Measurements from ENCODE around the gene FHOD3. TPM values are rescaled to one million over a fixed set of nuclear protein-coding genes. Genes with fewer than 3 reads are reported as not detected.

Gene FHOD3
- total and polyA plus RNA-seq, 2 donors (not counting 1 experiment from before 2014, with no cell fraction given), result not detected

DNA sequence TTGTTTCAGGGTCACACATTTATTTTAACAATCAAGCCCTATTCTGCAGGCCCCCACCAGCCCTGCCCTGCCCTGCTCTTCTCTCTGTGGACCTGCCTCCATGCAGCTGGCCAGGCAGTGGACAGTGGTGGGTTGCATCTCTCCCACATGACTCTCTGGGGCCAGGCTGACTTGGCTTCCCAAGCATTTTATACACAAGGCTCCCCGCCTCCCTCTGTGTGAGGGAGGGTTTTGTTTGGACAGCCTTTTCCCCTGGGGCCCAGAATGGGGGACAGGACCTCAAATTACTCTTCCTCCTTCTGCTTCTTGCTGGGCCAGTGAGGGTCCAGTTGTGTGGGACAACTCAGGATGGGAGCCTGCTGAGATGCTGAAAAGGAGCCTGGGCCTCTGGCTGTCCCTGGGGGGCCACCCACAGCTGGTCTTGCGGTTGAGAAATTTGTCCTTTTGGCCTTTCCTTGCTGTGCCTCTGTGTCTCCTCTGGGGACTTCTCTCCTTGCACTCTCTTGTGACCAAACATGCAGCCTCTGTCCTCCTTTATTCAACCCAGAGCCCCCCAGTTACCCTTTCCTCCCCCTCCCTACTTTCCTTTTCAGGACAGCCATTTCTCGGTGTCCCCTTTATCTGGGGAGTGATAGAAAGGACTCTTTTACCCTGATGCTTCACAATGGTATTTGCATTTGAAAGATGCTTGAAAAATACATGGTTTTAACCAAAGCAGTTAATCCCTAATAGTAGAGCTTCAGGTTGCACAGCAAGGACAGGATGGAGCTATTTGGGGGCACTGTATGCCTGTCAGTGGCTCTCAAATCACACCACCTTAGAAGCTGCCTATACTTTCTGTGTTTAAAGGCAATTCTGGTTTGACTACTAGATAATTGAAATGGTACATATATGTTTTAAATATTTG lies 151.1 kb downstream of the FHOD3 start:
- Histone ChIP-seq H3K79me2 (ENCODE audit: control insufficient read depth, insufficient read depth, low read length) (no peaks in the 10 kb centered on the region), H3K4me1 (ENCODE audit: control insufficient read depth in 2 of 2, insufficient read depth in 2 of 2, low read length in 2 of 2) (no peaks in the 10 kb centered on the region), H3K4me3 (ENCODE audit: control extremely low read depth in 1 of 5, extremely low read depth in 1 of 5, insufficient read depth in 1 of 5, low read depth in 2 of 5, low read length in 4 of 5) (no peak overlapping the region), H2AFZ (ENCODE audit: insufficient read depth, low read depth, low read length, poor library complexity, severe bottlenecking) (no peak overlapping the region), H3K9ac (ENCODE audit: low read length) (no peak overlapping the region), H3K4me2 (replicated peaks; ENCODE audit: low read depth, low read length, poor library complexity, severe bottlenecking) (no peak overlapping the region), H4K20me1 (ENCODE audit: control insufficient read depth, insufficient read depth, low read length, poor library complexity, severe bottlenecking) (no peaks in the 10 kb centered on the region), H3K27ac (ENCODE audit: low read length in 2 of 2) (no peak overlapping the region), H3K36me3 (replicated peaks in 1 of 2; ENCODE audit: control extremely low read depth in 1 of 2, control insufficient read depth in 1 of 2, extremely low read depth in 1 of 2, insufficient read depth in 2 of 2, low read length in 1 of 2) (no peaks in the 10 kb centered on the region), H3K27me3 (replicated peaks in 1 of 4; ENCODE audit: control extremely low read depth in 1 of 4, control insufficient read depth in 3 of 4, insufficient read depth in 4 of 4, low read length in 3 of 4) (no peaks in the 10 kb centered on the region), H3K9me3 (ENCODE audit: control extremely low read depth in 1 of 3, control insufficient read depth in 2 of 3, insufficient read depth in 1 of 3, low read length in 2 of 3) (no peaks in the 10 kb centered on the region)
- Mint-ChIP-seq H3K27me3 (peaks cover 10% of the 10 kb centered on the region), H3K27ac (no peak overlapping the region), H3K9me3 (ENCODE audit: insufficient read depth) (no peaks in the 10 kb centered on the region), H3K4me3 (no peak overlapping the region), H3K4me1 (no peaks in the 10 kb centered on the region)
- TF ChIP-seq EZH2 (IDR thresholded peaks at IDR 0.05; ENCODE audit: borderline replicate concordance, insufficient read depth, low read depth, low read length, poor library complexity, severe bottlenecking), result no peak
- TF ChIP-seq, protein P1, sequence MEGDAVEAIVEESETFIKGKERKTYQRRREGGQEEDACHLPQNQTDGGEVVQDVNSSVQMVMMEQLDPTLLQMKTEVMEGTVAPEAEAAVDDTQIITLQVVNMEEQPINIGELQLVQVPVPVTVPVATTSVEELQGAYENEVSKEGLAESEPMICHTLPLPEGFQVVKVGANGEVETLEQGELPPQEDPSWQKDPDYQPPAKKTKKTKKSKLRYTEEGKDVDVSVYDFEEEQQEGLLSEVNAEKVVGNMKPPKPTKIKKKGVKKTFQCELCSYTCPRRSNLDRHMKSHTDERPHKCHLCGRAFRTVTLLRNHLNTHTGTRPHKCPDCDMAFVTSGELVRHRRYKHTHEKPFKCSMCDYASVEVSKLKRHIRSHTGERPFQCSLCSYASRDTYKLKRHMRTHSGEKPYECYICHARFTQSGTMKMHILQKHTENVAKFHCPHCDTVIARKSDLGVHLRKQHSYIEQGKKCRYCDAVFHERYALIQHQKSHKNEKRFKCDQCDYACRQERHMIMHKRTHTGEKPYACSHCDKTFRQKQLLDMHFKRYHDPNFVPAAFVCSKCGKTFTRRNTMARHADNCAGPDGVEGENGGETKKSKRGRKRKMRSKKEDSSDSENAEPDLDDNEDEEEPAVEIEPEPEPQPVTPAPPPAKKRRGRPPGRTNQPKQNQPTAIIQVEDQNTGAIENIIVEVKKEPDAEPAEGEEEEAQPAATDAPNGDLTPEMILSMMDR (IDR thresholded peaks at IDR 0.05), result no peak
- ATAC-seq (ENCODE audit: low read depth), result no peak
- CTCF ChIA-PET, result no interaction called here
- intact Hi-C loops (cut with micrococcal nuclease), result no loop called here
- POLR2A ChIA-PET, result no interaction called here
- DNase-seq, result no peak
- 100% methylated on average over 1 of the region's 3 CpGs for WGBS (ENCODE audit: insufficient coverage)

DNA sequence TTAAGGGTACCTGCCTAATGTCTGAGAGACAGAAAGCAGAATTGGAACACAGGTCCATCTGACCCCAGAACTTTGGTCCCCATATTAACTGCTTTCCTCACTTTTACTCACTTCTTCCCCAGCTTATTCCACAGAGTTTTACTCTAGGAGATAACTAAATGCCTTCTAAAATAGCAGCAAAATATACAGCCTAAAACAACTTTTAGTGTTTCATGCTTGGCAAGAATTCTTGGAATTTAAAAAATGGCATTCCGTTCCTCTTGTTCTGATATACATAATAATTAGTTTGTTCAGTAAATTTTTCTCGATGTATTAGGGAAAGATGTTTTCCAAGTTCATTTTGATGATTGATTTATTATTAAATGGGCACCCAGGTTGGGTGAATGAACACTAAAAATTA lies 151.9 kb downstream of the FHOD3 start:
- no peak overlapping the region for H2AFZ ChIP-seq (ENCODE audit: insufficient read depth, low read depth, low read length, poor library complexity, severe bottlenecking)
- H3K79me2 ChIP-seq (ENCODE audit: control insufficient read depth, insufficient read depth, low read length), result no peaks in the 10 kb centered on the region
- Mint-ChIP-seq H3K9me3 (ENCODE audit: insufficient read depth) (no peaks in the 10 kb centered on the region), H3K4me3 (no peak overlapping the region), H3K4me1 (no peaks in the 10 kb centered on the region), H3K27ac (no peak overlapping the region), H3K27me3 (peaks cover 9% of the 10 kb centered on the region)
- no peak overlapping the region for H3K9ac ChIP-seq (ENCODE audit: low read length)
- no peak for DNase-seq
- H3K36me3 ChIP-seq (replicated peaks in 1 of 2; ENCODE audit: control extremely low read depth in 1 of 2, control insufficient read depth in 1 of 2, extremely low read depth in 1 of 2, insufficient read depth in 2 of 2, low read length in 1 of 2), result no peaks in the 10 kb centered on the region
- no CpG with 5 or more reads among the region's 2 CpGs for WGBS (ENCODE audit: insufficient coverage)
- intact Hi-C loops (cut with micrococcal nuclease), result no loop called here
- no peak overlapping the region for H3K4me2 ChIP-seq (replicated peaks; ENCODE audit: low read depth, low read length, poor library complexity, severe bottlenecking)
- H3K27ac ChIP-seq (ENCODE audit: low read length in 2 of 2), result no peak overlapping the region
- no peak for TF ChIP-seq EZH2 (IDR thresholded peaks at IDR 0.05; ENCODE audit: borderline replicate concordance, insufficient read depth, low read depth, low read length, poor library complexity, severe bottlenecking)
- TF ChIP-seq, protein P1 (IDR thresholded peaks at IDR 0.05), result no peak
- ChIA-PET POLR2A (no interaction called here), CTCF (no interaction called here)
- H3K27me3 ChIP-seq (replicated peaks in 1 of 4; ENCODE audit: control extremely low read depth in 1 of 4, control insufficient read depth in 3 of 4, insufficient read depth in 4 of 4, low read length in 3 of 4), result no peaks in the 10 kb centered on the region
- ATAC-seq (ENCODE audit: low read depth), result no peak
- no peaks in the 10 kb centered on the region for H3K4me1 ChIP-seq (ENCODE audit: control insufficient read depth in 2 of 2, insufficient read depth in 2 of 2, low read length in 2 of 2)
- no peaks in the 10 kb centered on the region for H3K9me3 ChIP-seq (ENCODE audit: control extremely low read depth in 1 of 3, control insufficient read depth in 2 of 3, insufficient read depth in 1 of 3, low read length in 2 of 3)
- no peaks in the 10 kb centered on the region for H4K20me1 ChIP-seq (ENCODE audit: control insufficient read depth, insufficient read depth, low read length, poor library complexity, severe bottlenecking)
- no peak overlapping the region for H3K4me3 ChIP-seq (ENCODE audit: control extremely low read depth in 1 of 5, extremely low read depth in 1 of 5, insufficient read depth in 1 of 5, low read depth in 2 of 5, low read length in 4 of 5)

All from B cell (primary cell).